Fibroblast of pulmonary artery (primary cell): ENCODE data around the gene HSDL1.

Source experiments
- DNase-seq: peaks from one replicate; pipeline ENCODE4 v3.0.0-alpha.2; 2010; ENCODE audit warnings: low read depth
- H3K4me3 ChIP-seq: replicated peaks from 2 replicates; pipeline ENCODE4 v1.5.1; 2011; ENCODE audit warnings: low read depth, mild to moderate bottlenecking, control low read depth, low read length, moderate library complexity
- CTCF ChIP-seq: IDR thresholded peaks from 2 replicates; pipeline ENCODE4 v1.5.1; 2011; ENCODE audit warnings: mild to moderate bottlenecking, control low read depth, low read length, inconsistent platforms; ENCODE audit errors: missing control alignments

Gene HSDL1

GRCh38 chr16:84087466-84088151, 57.4 kb downstream of the HSDL1 start:
- H3K4me3 ChIP-seq: no peak overlapping the region
- no peak for DNase-seq
- TF ChIP-seq CTCF: no peak

GRCh38 chr16:84087001-84087400, 58.0 kb downstream of the HSDL1 start:
- H3K4me3 ChIP-seq: no peak overlapping the region
- TF ChIP-seq CTCF: no peak
- DNase-seq: no peak

GRCh38 chr16:84086341-84086740, 58.6 kb downstream of the HSDL1 start:
- no peak overlapping the region for H3K4me3 ChIP-seq
- DNase-seq: no peak
- no peak for TF ChIP-seq CTCF

- no peak overlapping the region for H3K4me3 ChIP-seq
- DNase-seq: no peak
- no peak for TF ChIP-seq CTCF
Measured at GRCh38 chr16:84085773-84086172, 59.2 kb downstream of the HSDL1 start.

- H3K4me3 ChIP-seq: no peak overlapping the region
- TF ChIP-seq CTCF: no peak
Measured at GRCh38 chr16:84085271-84085667, 59.7 kb downstream of the HSDL1 start.

GRCh38 chr16:84084570-84085270, 60.3 kb downstream of the HSDL1 start:
- DNase-seq: peak; percentile 72
- no peak overlapping the region for H3K4me3 ChIP-seq
- peak; percentile 82 for TF ChIP-seq CTCF

More at GRCh38 chr16:84085271-84085667, 59.7 kb downstream of the HSDL1 start:
- no peak for DNase-seq
